ENCODE results near the gene CCL20.
A peak's percentile ranks its signal among the peaks of the same experiment; 100 is the strongest.

CCL20 gene

DNA sequence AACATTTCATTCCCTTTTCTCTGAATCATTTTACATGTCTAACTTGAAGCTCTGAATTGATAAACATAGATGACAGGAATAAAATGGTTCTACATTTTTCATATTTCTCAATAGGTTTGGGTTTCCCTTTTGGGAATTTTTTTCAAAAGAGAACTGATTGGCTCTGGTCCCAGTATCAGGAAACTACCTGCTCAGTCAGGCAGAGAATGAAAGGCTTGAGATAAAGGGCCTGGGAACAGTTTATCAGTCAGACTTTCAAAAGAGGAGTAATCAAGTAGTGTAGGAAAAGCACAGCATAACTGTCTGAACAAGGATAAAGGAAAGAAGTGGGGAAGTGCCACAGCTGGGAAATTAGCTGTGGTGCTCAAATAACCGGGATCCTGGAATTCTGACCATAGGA, 28.3 kb upstream of the CCL20 start:
- no peak for TF ChIP-seq OSR1 (CRISPR knock-in tag; IDR thresholded peaks at IDR 0.05)
- TF ChIP-seq, protein P1, sequence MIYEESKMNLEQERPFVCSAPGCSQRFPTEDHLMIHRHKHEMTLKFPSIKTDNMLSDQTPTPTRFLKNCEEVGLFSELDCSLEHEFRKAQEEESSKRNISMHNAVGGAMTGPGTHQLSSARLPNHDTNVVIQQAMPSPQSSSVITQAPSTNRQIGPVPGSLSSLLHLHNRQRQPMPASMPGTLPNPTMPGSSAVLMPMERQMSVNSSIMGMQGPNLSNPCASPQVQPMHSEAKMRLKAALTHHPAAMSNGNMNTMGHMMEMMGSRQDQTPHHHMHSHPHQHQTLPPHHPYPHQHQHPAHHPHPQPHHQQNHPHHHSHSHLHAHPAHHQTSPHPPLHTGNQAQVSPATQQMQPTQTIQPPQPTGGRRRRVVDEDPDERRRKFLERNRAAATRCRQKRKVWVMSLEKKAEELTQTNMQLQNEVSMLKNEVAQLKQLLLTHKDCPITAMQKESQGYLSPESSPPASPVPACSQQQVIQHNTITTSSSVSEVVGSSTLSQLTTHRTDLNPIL (CRISPR knock-in tag; IDR thresholded peaks at IDR 0.05; ENCODE audit: low read depth), result no peak
- TF ChIP-seq ZNF70 (CRISPR knock-in tag; IDR thresholded peaks at IDR 0.05), result no peak
- TF ChIP-seq, protein P2, sequence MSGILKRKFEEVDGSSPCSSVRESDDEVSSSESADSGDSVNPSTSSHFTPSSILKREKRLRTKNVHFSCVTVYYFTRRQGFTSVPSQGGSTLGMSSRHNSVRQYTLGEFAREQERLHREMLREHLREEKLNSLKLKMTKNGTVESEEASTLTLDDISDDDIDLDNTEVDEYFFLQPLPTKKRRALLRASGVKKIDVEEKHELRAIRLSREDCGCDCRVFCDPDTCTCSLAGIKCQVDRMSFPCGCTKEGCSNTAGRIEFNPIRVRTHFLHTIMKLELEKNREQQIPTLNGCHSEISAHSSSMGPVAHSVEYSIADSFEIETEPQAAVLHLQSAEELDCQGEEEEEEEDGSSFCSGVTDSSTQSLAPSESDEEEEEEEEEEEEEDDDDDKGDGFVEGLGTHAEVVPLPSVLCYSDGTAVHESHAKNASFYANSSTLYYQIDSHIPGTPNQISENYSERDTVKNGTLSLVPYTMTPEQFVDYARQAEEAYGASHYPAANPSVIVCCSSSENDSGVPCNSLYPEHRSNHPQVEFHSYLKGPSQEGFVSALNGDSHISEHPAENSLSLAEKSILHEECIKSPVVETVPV (CRISPR knock-in tag; IDR thresholded peaks at IDR 0.05), result no peak
- no peak for ATAC-seq

DNA sequence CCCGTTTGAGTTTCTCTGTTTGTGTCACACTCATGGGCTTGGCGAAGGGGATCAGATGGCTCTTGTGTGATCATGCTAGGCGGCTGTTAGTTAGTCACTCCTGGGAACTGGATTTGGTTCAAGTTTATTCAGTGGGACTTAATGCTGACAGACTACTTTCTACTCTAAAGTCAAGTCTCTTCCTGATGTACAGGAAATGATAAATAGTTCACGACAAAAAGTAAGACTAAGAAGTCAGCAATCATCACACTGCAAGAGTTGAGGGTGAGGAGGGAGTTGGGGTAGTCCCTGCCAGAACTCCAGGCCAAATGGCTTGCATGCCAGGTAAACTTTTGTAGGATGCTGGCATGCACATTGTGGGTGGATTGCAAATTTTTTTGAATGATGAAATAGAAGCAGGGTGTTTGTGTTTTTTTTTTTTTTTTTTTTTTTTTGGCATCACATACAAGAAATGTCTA, 25.1 kb upstream of the CCL20 start:
- ATAC-seq, result no peak
- TF ChIP-seq ZNF8 (CRISPR knock-in tag; IDR thresholded peaks at IDR 0.05) (no peak), ZNF565 (CRISPR knock-in tag; conservative IDR thresholded peaks at IDR 0.05; ENCODE audit: low read depth) (no peak), OSR1 (CRISPR knock-in tag; IDR thresholded peaks at IDR 0.05) (no peak)

- ATAC-seq, result peak; percentile 46; the same call in 1 of the 3 replicates
- TF ChIP-seq ZNF8 (CRISPR knock-in tag; IDR thresholded peaks at IDR 0.05) (no peak), ZFP30 (CRISPR knock-in tag; IDR thresholded peaks at IDR 0.05) (no peak), ZC3H10 (CRISPR knock-in tag; IDR thresholded peaks at IDR 0.05) (no peak), ARNTL (CRISPR knock-in tag; IDR thresholded peaks at IDR 0.05; ENCODE audit: borderline replicate concordance, low read depth) (no peak), ISL1 (CRISPR knock-in tag; IDR thresholded peaks at IDR 0.05) (no peak), PPARA (CRISPR knock-in tag; IDR thresholded peaks at IDR 0.05; ENCODE audit: borderline replicate concordance) (no peak), OSR1 (CRISPR knock-in tag; IDR thresholded peaks at IDR 0.05) (no peak), BACH2 (CRISPR knock-in tag; IDR thresholded peaks at IDR 0.05; ENCODE audit: borderline replicate concordance) (no peak), ZNF70 (CRISPR knock-in tag; IDR thresholded peaks at IDR 0.05) (no peak), GLIS3 (CRISPR knock-in tag; IDR thresholded peaks at IDR 0.05) (no peak), TOX (CRISPR knock-in tag; IDR thresholded peaks at IDR 0.05; ENCODE audit: borderline replicate concordance) (no peak), TSHZ2 (CRISPR knock-in tag; IDR thresholded peaks at IDR 0.05) (no peak), SNAI2 (CRISPR knock-in tag; IDR thresholded peaks at IDR 0.05) (no peak), ESRRG (CRISPR knock-in tag; IDR thresholded peaks at IDR 0.05) (no peak)
- TF ChIP-seq, protein P3, sequence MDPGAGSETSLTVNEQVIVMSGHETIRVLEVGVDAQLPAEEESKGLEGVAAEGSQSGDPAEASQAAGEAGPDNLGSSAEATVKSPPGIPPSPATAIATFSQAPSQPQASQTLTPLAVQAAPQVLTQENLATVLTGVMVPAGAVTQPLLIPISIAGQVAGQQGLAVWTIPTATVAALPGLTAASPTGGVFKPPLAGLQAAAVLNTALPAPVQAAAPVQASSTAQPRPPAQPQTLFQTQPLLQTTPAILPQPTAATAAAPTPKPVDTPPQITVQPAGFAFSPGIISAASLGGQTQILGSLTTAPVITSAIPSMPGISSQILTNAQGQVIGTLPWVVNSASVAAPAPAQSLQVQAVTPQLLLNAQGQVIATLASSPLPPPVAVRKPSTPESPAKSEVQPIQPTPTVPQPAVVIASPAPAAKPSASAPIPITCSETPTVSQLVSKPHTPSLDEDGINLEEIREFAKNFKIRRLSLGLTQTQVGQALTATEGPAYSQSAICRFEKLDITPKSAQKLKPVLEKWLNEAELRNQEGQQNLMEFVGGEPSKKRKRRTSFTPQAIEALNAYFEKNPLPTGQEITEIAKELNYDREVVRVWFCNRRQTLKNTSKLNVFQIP (CRISPR knock-in tag; IDR thresholded peaks at IDR 0.05; ENCODE audit: borderline replicate concordance, low read depth), result no peak
These were observed 23.8 kb upstream of the CCL20 start for GRCh38 chr2:227789803-227790202.

DNA sequence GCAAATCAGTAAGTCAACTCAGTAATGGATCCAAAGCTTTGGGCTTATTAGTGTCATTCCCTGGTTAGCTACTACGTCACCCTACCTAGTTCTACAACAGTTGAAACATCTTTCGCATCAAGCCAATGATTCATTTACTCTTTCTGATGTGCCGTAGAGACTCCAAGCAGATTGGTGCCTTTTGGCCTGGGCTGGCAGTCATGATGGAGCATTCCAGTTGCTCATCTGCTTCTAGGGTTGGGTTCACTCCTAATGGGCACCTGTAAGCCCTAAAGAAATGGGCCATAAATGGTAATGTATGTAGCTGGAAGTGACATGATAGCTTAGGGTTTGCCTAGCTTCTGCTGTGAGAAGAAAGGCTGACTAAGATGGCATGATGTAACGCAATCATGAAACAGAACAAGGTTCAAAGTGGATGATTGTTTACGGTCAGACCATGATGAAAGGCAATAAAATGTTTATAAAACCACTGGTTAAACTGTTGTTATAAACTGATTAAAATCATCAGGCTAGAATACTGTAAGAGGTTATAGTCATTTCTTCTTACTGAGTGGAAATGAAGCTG, 20.4 kb upstream of the CCL20 start:
- ATAC-seq, result no peak
- TF ChIP-seq ZNF565 (CRISPR knock-in tag; conservative IDR thresholded peaks at IDR 0.05; ENCODE audit: low read depth) (no peak), ZNF70 (CRISPR knock-in tag; IDR thresholded peaks at IDR 0.05) (no peak), GLIS3 (CRISPR knock-in tag; IDR thresholded peaks at IDR 0.05) (no peak), ZC3H10 (CRISPR knock-in tag; IDR thresholded peaks at IDR 0.05) (no peak), TOX (CRISPR knock-in tag; IDR thresholded peaks at IDR 0.05; ENCODE audit: borderline replicate concordance) (no peak), RARB (CRISPR knock-in tag; IDR thresholded peaks at IDR 0.05) (no peak), ESRRG (CRISPR knock-in tag; IDR thresholded peaks at IDR 0.05) (no peak), SNAI2 (CRISPR knock-in tag; IDR thresholded peaks at IDR 0.05) (no peak), BACH2 (CRISPR knock-in tag; IDR thresholded peaks at IDR 0.05; ENCODE audit: borderline replicate concordance) (no peak)
- TF ChIP-seq, protein P1 (CRISPR knock-in tag; IDR thresholded peaks at IDR 0.05; ENCODE audit: low read depth), result no peak
- TF ChIP-seq, protein P4, sequence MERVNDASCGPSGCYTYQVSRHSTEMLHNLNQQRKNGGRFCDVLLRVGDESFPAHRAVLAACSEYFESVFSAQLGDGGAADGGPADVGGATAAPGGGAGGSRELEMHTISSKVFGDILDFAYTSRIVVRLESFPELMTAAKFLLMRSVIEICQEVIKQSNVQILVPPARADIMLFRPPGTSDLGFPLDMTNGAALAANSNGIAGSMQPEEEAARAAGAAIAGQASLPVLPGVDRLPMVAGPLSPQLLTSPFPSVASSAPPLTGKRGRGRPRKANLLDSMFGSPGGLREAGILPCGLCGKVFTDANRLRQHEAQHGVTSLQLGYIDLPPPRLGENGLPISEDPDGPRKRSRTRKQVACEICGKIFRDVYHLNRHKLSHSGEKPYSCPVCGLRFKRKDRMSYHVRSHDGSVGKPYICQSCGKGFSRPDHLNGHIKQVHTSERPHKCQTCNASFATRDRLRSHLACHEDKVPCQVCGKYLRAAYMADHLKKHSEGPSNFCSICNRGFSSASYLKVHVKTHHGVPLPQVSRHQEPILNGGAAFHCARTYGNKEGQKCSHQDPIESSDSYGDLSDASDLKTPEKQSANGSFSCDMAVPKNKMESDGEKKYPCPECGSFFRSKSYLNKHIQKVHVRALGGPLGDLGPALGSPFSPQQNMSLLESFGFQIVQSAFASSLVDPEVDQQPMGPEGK (CRISPR knock-in tag; IDR thresholded peaks at IDR 0.05; ENCODE audit: borderline replicate concordance), result no peak
- TF ChIP-seq, protein P3 (CRISPR knock-in tag; IDR thresholded peaks at IDR 0.05; ENCODE audit: borderline replicate concordance, low read depth), result no peak

All from SK-N-SH treated with all-trans-retinoic acid at 6 μM for 48 hours (cell line).